H9 (cell line): ENCODE results near the gene ZNF628. TPM values are rescaled to one million over a fixed set of nuclear protein-coding genes. Genes with fewer than 3 reads are reported as not detected.

Experiments used
- DNase-seq: peaks from one replicate; pipeline ENCODE4 v3.0.0-alpha.2; 2017
- H2AFZ ChIP-seq: one replicate; pipeline ENCODE4 v1.6.1; 2013; ENCODE audit warnings: mild to moderate bottlenecking, low read length, control low read depth, moderate library complexity
- H2AK5ac ChIP-seq: 2 replicates; pipeline ENCODE4 v1.6.1; 2013; ENCODE audit warnings: low read length, control low read depth, mixed read lengths; ENCODE audit not compliant: insufficient read length
- H2BK120ac ChIP-seq: one replicate; pipeline ENCODE4 v1.6.1; 2013; ENCODE audit warnings: low read depth, mild to moderate bottlenecking, low read length, control low read depth, inconsistent platforms; ENCODE audit not compliant: poor library complexity, severe bottlenecking
- H2BK12ac ChIP-seq: 2 replicates; pipeline ENCODE4 v1.6.1; 2013; ENCODE audit warnings: low read length, control low read depth, mixed read lengths, low read depth; ENCODE audit not compliant: insufficient read length
- H2BK15ac ChIP-seq: 2 replicates; pipeline ENCODE4 v1.6.1; 2013; ENCODE audit warnings: low read depth, low read length, control low read depth
- H2BK20ac ChIP-seq: one replicate; pipeline ENCODE4 v1.6.1; 2013; ENCODE audit warnings: low read depth, mild to moderate bottlenecking, low read length, control low read depth, inconsistent platforms; ENCODE audit not compliant: poor library complexity, severe bottlenecking
- H2BK5ac ChIP-seq: 2 replicates; pipeline ENCODE4 v1.6.1; 2013; ENCODE audit warnings: low read length, control low read depth, mixed read lengths; ENCODE audit not compliant: insufficient read length
- H3K14ac ChIP-seq: 2 replicates; pipeline ENCODE4 v1.6.1; 2013; ENCODE audit warnings: low read length, control low read depth; ENCODE audit not compliant: insufficient read depth
- H3K18ac ChIP-seq: 2 replicates; pipeline ENCODE4 v1.6.1; 2013; ENCODE audit warnings: low read depth, mild to moderate bottlenecking, mixed read lengths, low read length, control low read depth; ENCODE audit not compliant: insufficient read length
- H3K23ac ChIP-seq: 2 replicates; pipeline ENCODE4 v1.6.1; 2013; ENCODE audit warnings: low read length, control low read depth, mixed read lengths, low read depth; ENCODE audit not compliant: insufficient read length
- H3K23me2 ChIP-seq: 2 replicates; pipeline ENCODE4 v1.6.1; 2013; ENCODE audit warnings: low read depth, mild to moderate bottlenecking, mixed read lengths, low read length, control low read depth; ENCODE audit not compliant: insufficient read length, poor library complexity, severe bottlenecking
- H3K27ac ChIP-seq: 2 replicates; pipeline ENCODE4 v1.5.1; 2013; ENCODE audit warnings: low read length, control low read depth, mixed read lengths, low read depth; ENCODE audit not compliant: insufficient read length
- H3K27me3 ChIP-seq: 2 replicates; pipeline ENCODE4 v1.6.1; 2013; ENCODE audit warnings: low read length, control low read depth, inconsistent platforms; ENCODE audit not compliant: insufficient read depth
- H3K4ac ChIP-seq: 2 replicates; pipeline ENCODE4 v1.6.1; 2013; ENCODE audit warnings: low read depth, mild to moderate bottlenecking, control low read depth, inconsistent platforms, low read length, moderate library complexity
- H3K4me1 ChIP-seq: 2 replicates; pipeline ENCODE4 v1.6.1; 2013; ENCODE audit warnings: low read length, control low read depth, inconsistent platforms; ENCODE audit not compliant: insufficient read depth
- H3K4me2 ChIP-seq: 2 replicates; pipeline ENCODE4 v1.6.1; 2013; ENCODE audit warnings: low read length, control low read depth, mixed read lengths; ENCODE audit not compliant: insufficient read length, insufficient read depth
- H3K56ac ChIP-seq: 2 replicates; pipeline ENCODE4 v1.6.1; 2013; ENCODE audit warnings: low read depth, mild to moderate bottlenecking, mixed read lengths, low read length, control low read depth; ENCODE audit not compliant: insufficient read length
- H3K79me1 ChIP-seq: 2 replicates; pipeline ENCODE4 v1.6.1; 2013; ENCODE audit warnings: low read depth, mild to moderate bottlenecking, moderate library complexity, low read length, control low read depth, inconsistent platforms; ENCODE audit not compliant: insufficient read depth, poor library complexity, severe bottlenecking
- H3K79me2 ChIP-seq: 2 replicates; pipeline ENCODE4 v1.6.1; 2013; ENCODE audit warnings: low read length, control low read depth, inconsistent platforms; ENCODE audit not compliant: insufficient read depth
- H3K9ac ChIP-seq: 2 replicates; pipeline ENCODE4 v1.6.1; 2013; ENCODE audit warnings: low read length, control low read depth, mixed read lengths; ENCODE audit not compliant: insufficient read length; ENCODE audit errors: extremely low read depth
- H3K9me3 ChIP-seq: one replicate; pipeline ENCODE4 v1.6.1; 2013; ENCODE audit warnings: low read depth, low read length, inconsistent platforms; ENCODE audit not compliant: control insufficient read depth
- H3T11ph ChIP-seq: one replicate; pipeline ENCODE4 v1.6.1; 2013; ENCODE audit warnings: mild to moderate bottlenecking, low read length, control low read depth, inconsistent platforms
- H4K20me1 ChIP-seq: one replicate; pipeline ENCODE4 v1.6.1; 2013; ENCODE audit not compliant: control insufficient read depth, insufficient read length, insufficient read depth
- H4K5ac ChIP-seq: 2 replicates; pipeline ENCODE4 v1.6.1; 2013; ENCODE audit warnings: low read depth, mild to moderate bottlenecking, mixed read lengths, low read length, control low read depth; ENCODE audit not compliant: insufficient read length
- H4K8ac ChIP-seq: replicated peaks from 2 replicates; pipeline ENCODE4 v1.6.1; 2013; ENCODE audit warnings: low read length, control low read depth, mixed read lengths, low read depth; ENCODE audit not compliant: insufficient read length
- H4K91ac ChIP-seq: 2 replicates; pipeline ENCODE4 v1.6.1; 2013; ENCODE audit warnings: low read depth, mild to moderate bottlenecking, moderate library complexity, mixed read lengths, low read length, control low read depth; ENCODE audit not compliant: insufficient read length
- H3K27ac Mint-ChIP-seq, 3 experiments: 2 replicates in 2 of 3; 3 replicates in 1 of 3; pipeline ENCODE4 v1.8.0; 2020 to 2021; ENCODE audit warnings: mixed read lengths in 3 of 3, mild to moderate bottlenecking in 1 of 3, moderate library complexity in 1 of 3
- H3K27me3 Mint-ChIP-seq: 2 replicates; pipeline ENCODE4 v1.8.0; 2021; ENCODE audit warnings: low read depth, mild to moderate bottlenecking, moderate library complexity, mixed read lengths
- H3K36me3 Mint-ChIP-seq, 3 experiments: 2 replicates in 2 of 3; 3 replicates in 1 of 3; pipeline ENCODE4 v1.8.0; 2020 to 2021; ENCODE audit warnings: low read depth in 3 of 3, mixed read lengths in 3 of 3; ENCODE audit not compliant: insufficient read depth in 1 of 3
- H3K4me1 Mint-ChIP-seq, 2 experiments: 2 replicates each; pipeline ENCODE4 v1.8.0; 2020; ENCODE audit warnings: mixed read lengths in 2 of 2
- H3K4me3 Mint-ChIP-seq, 2 experiments: 2 replicates in 1 of 2; 3 replicates in 1 of 2; pipeline ENCODE4 v1.8.0; 2020 to 2021; ENCODE audit warnings: mild to moderate bottlenecking in 2 of 2, mixed read lengths in 2 of 2, moderate library complexity in 1 of 2
- H3K9me3 Mint-ChIP-seq, 2 experiments: 2 replicates in 1 of 2; 3 replicates in 1 of 2; pipeline ENCODE4 v1.8.0; 2020; ENCODE audit warnings: mild to moderate bottlenecking in 2 of 2, mixed read lengths in 2 of 2, moderate library complexity in 1 of 2
- CTCF ChIP-seq: fragments of 200-600 bp; sonication (generic); conservative IDR thresholded peaks from 3 replicates; pipeline ENCODE4 v1.8.0; 2021; ENCODE audit warnings: antibody characterized with exemption, mild to moderate bottlenecking
- WGBS: extraction: QIAGEN DNeasy Blood & Tissue Kit; methylation state at CpG from one replicate; pipeline ENCODE4 v1.1.7; 2013; ENCODE audit warnings: missing lambda C conversion rate, low lambda C conversion rate, mixed read lengths; ENCODE audit not compliant: insufficient read length; ENCODE audit errors: extremely low coverage; 5-methylcytosine and 5-hydroxymethylcytosine counted together
- total RNA-seq: library from RNA; stranded (reverse); gene quantifications from 2 replicates; pipeline ENCODE4 v1.2.1, GENCODE V29; 2021

ZNF628 gene
- total RNA-seq, 1 experiment from 2014 or later = 16.6 TPM

- Mint-ChIP-seq H3K4me3 (peak within 1 kb of the TSS; percentile 86 to 93), H3K27ac (peak within 1 kb of the TSS; percentile 92 to 97 (median 96); a peak in 5 of 7 replicates), H3K36me3 (peaks cover 2 to 9% (median 8%) of the 10 kb centered on the region in 3 experiments; a peak in 5 of 7 replicates), H3K4me1 (peaks cover 14 to 42% of the 10 kb centered on the region in 2 experiments), H3K9me3 (no peaks in the 10 kb centered on the region), H3K27me3 (no peaks in the 10 kb centered on the region; the same call in 1 of the 2 replicates)
- H4K91ac ChIP-seq = no peak within 1 kb of the TSS
- H3K23ac ChIP-seq = no peak within 1 kb of the TSS
- H4K8ac ChIP-seq = no peak within 1 kb of the TSS
- H3K4me1 ChIP-seq = peaks cover 3% of the 10 kb centered on the region
- H2BK120ac ChIP-seq = no peak within 1 kb of the TSS
- H3K79me1 ChIP-seq = no peaks in the 10 kb centered on the region
- peak within 1 kb of the TSS; percentile 27 for H3K9ac ChIP-seq
- WGBS = no CpG with 5 or more reads among the region's 78 CpGs
- no peaks in the 10 kb centered on the region for H3K79me2 ChIP-seq
- H2BK12ac ChIP-seq = no peak within 1 kb of the TSS
- peaks cover 8% of the 10 kb centered on the region for H3K23me2 ChIP-seq
- TF ChIP-seq CTCF = no peak
- H3K9me3 ChIP-seq = no peaks in the 10 kb centered on the region
- H3T11ph ChIP-seq = no peak within 1 kb of the TSS
- H3K14ac ChIP-seq = 0 out of 2 replicates have a peak within 1 kb of the TSS, but pooled peaks have one; percentile 17
- no peak within 1 kb of the TSS for H2AFZ ChIP-seq
- H3K4ac ChIP-seq = no peak within 1 kb of the TSS
- peak within 1 kb of the TSS; percentile 24 for H3K18ac ChIP-seq
- no peak within 1 kb of the TSS for H2BK20ac ChIP-seq
- no peaks in the 10 kb centered on the region for H4K20me1 ChIP-seq
- H2AK5ac ChIP-seq = no peak within 1 kb of the TSS
- peak; percentile 91 for DNase-seq
- H3K27ac ChIP-seq = no peak within 1 kb of the TSS
- H3K27me3 ChIP-seq = no peaks in the 10 kb centered on the region
- H3K4me2 ChIP-seq = peak within 1 kb of the TSS; percentile 52
- no peak within 1 kb of the TSS for H3K56ac ChIP-seq
- H4K5ac ChIP-seq = no peak within 1 kb of the TSS
- H2BK15ac ChIP-seq = no peak within 1 kb of the TSS
- no peak within 1 kb of the TSS for H2BK5ac ChIP-seq
These were observed 8.4 kb downstream of the ZNF628 start, which contains the start of gene NAT14 for GRCh38 chr19:55484593-55485438. Gene NAT14, plus strand, starts transcription at chr19:55485188. Its CDS starts 521 bp downstream, at chr19:55485709.
